Measurements from ENCODE around the gene SNX30.

- TF ChIP-seq EZH2phosphoT487 (IDR thresholded peaks at IDR 0.05; ENCODE audit: insufficient read depth, low read depth) = no peak
- TF ChIP-seq EZH2 (IDR thresholded peaks at IDR 0.05; ENCODE audit: insufficient read depth, poor library complexity, severe bottlenecking) = no peak
These were observed 67.3 kb downstream of the SNX30 start for GRCh38 chr9:112817860-112818203.
